HG02588 (cell line): ENCODE results near the gene TSPEAR.

Experiments used
- ATAC-seq: cut with Tn5 transposase; IDR thresholded peaks from one replicate; pipeline ENCODE4 v1.9.1; 2021; ENCODE audit warnings: mild to moderate bottlenecking, moderate library complexity; ENCODE audit not compliant: unreplicated experiment

TSPEAR gene

GRCh38 chr21:44741921-44742320 lies 30.5 kb upstream of the TSPEAR start:
- no peak for ATAC-seq

- no peak for ATAC-seq
These were observed 29.4 kb upstream of the TSPEAR start for GRCh38 chr21:44740742-44741141.

GRCh38 chr21:44739316-44739715 lies 27.9 kb upstream of the TSPEAR start:
- ATAC-seq = no peak

GRCh38 chr21:44738621-44739020 lies 27.2 kb upstream of the TSPEAR start:
- ATAC-seq = no peak

- ATAC-seq = no peak
These were observed 26.5 kb upstream of the TSPEAR start for GRCh38 chr21:44737706-44738354.

- no peak for ATAC-seq
These were observed 25.1 kb upstream of the TSPEAR start for GRCh38 chr21:44736291-44737004.

- ATAC-seq = no peak
These were observed 24.4 kb upstream of the TSPEAR start for GRCh38 chr21:44735821-44736220.

- no peak for ATAC-seq
These were observed 23.5 kb upstream of the TSPEAR start for GRCh38 chr21:44734841-44735240.

GRCh38 chr21:44734026-44734745 lies 22.8 kb upstream of the TSPEAR start:
- ATAC-seq = no peak

GRCh38 chr21:44732956-44733355 lies 21.6 kb upstream of the TSPEAR start:
- ATAC-seq = no peak

- no peak for ATAC-seq
These were observed 20.9 kb upstream of the TSPEAR start for GRCh38 chr21:44732263-44732662.

GRCh38 chr21:44730951-44731579 lies 19.7 kb upstream of the TSPEAR start:
- ATAC-seq = no peak

GRCh38 chr21:44730028-44730395 lies 18.6 kb upstream of the TSPEAR start:
- no peak for ATAC-seq

- ATAC-seq = no peak
These were observed 18.1 kb upstream of the TSPEAR start for GRCh38 chr21:44729336-44730027.

- ATAC-seq = no peak
These were observed 17.3 kb upstream of the TSPEAR start for GRCh38 chr21:44728716-44729115.

- no peak for ATAC-seq
These were observed 16.4 kb upstream of the TSPEAR start for GRCh38 chr21:44727757-44728156.

- no peak for ATAC-seq
These were observed 15.9 kb upstream of the TSPEAR start for GRCh38 chr21:44727321-44727720.

GRCh38 chr21:44726826-44727225 lies 15.5 kb upstream of the TSPEAR start:
- ATAC-seq = no peak

- ATAC-seq = no peak
These were observed 13.6 kb upstream of the TSPEAR start for GRCh38 chr21:44724926-44725325.

GRCh38 chr21:44724196-44724595 lies 12.8 kb upstream of the TSPEAR start:
- no peak for ATAC-seq
